ENCODE results near the gene MOBP. TPM values are rescaled to one million over a fixed set of nuclear protein-coding genes. Genes with fewer than 3 reads are reported as not detected.

MOBP gene
- total and polyA plus RNA-seq, 2 of the 4 experiments (the other 2 are of a cell fraction) = not detected

GRCh38 chr3:39423436-39423970 is 44.0 kb upstream of the MOBP start:
- no peak for DNase-seq
- Histone ChIP-seq H3K56ac (ENCODE audit: extremely low read depth, insufficient read depth, low read length) (no peak overlapping the region), H3K27me3 (ENCODE audit: control insufficient read depth, insufficient read depth, low read length) (no peaks in the 10 kb centered on the region), H3K4me2 (ENCODE audit: low read depth, low read length) (no peak overlapping the region), H3K27ac (ENCODE audit: insufficient read depth, low read length) (no peak overlapping the region), H2BK15ac (ENCODE audit: low read depth, low read length) (no peak overlapping the region), H2BK5ac (ENCODE audit: low read depth, low read length, poor library complexity, severe bottlenecking) (no peak overlapping the region), H2AK9ac (replicated peaks; ENCODE audit: low read depth, low read length, poor library complexity) (no peak overlapping the region), H3K4me3 (ENCODE audit: insufficient read depth, low read depth, low read length) (no peak overlapping the region), H3K18ac (ENCODE audit: low read depth, low read length) (no peak overlapping the region), H4K5ac (ENCODE audit: low read depth, low read length) (no peak overlapping the region), H2BK20ac (ENCODE audit: low read depth, low read length) (no peak overlapping the region), H4K8ac (ENCODE audit: low read depth in 2 of 2, low read length in 2 of 2) (no peak overlapping the region), H3K4ac (ENCODE audit: low read depth, low read length) (no peak overlapping the region), H4K20me1 (ENCODE audit: insufficient read depth, low read length) (no peaks in the 10 kb centered on the region), H2BK120ac (ENCODE audit: low read depth, low read length) (no peak overlapping the region), H3K9me1 (ENCODE audit: insufficient read depth, low read length) (no peaks in the 10 kb centered on the region), H3K9ac (ENCODE audit: low read depth, low read length) (no peak overlapping the region), H3K23ac (ENCODE audit: low read depth, low read length) (no peak overlapping the region), H3K36me3 (ENCODE audit: control insufficient read depth, insufficient read depth, low read length) (no peaks in the 10 kb centered on the region), H2AFZ (replicated peaks; ENCODE audit: low read length, poor library complexity) (no peak overlapping the region), H3K79me1 (ENCODE audit: low read depth in 1 of 2, low read length in 2 of 2) (no peaks in the 10 kb centered on the region), H3K4me1 (ENCODE audit: control insufficient read depth, insufficient read depth, low read length) (no peaks in the 10 kb centered on the region), H2AK5ac (ENCODE audit: low read depth, low read length) (no peak overlapping the region), H4K91ac (ENCODE audit: insufficient read depth, low read depth, low read length) (no peak overlapping the region), H3K9me3 (ENCODE audit: control insufficient read depth, insufficient read depth, low read length) (no peaks in the 10 kb centered on the region), H3K14ac (replicated peaks; ENCODE audit: low read depth, low read length) (no peak overlapping the region)
- dilution Hi-C loops (cut with HindIII; ENCODE audit: low sequenced_read_pairs, unreplicated experiment) (no loop called here), intact Hi-C loops (cut with micrococcal nuclease) (no loop called here), in situ Hi-C loops (cut with MboI; ENCODE audit: low sequenced_read_pairs) (no loop called here)
- no peak for ATAC-seq (ENCODE audit: low read depth)
- WGBS, 2 experiments (ENCODE audit: extremely low coverage in 2 of 2, insufficient read length in 1 of 2) = no CpG with 5 or more reads among the region's 1 CpG
- ChIA-PET POLR2A (ENCODE audit: unreplicated experiment) (no interaction called here), CTCF (interaction anchor here (0.5 kb wide), 1 partner anchor 566 kb away, joined by 3 read pairs; no protein-coding TSS in a partner anchor)
- TF ChIP-seq MXI1 (IDR thresholded peaks at IDR 0.05; ENCODE audit: borderline replicate concordance, low read depth, low read length) (no peak), CTCF (conservative IDR thresholded peaks at IDR 0.05; ENCODE audit: low read depth, low read length) (no peak), MAZ (IDR thresholded peaks at IDR 0.05; ENCODE audit: borderline replicate concordance, low read depth, low read length) (no peak), NFE2L2 (IDR thresholded peaks at IDR 0.05; ENCODE audit: low read depth, low read length) (no peak), RAD21 (IDR thresholded peaks at IDR 0.05; ENCODE audit: low read length) (no peak), RCOR1 (IDR thresholded peaks at IDR 0.05; ENCODE audit: insufficient replicate concordance, low read length) (no peak), CHD1 (IDR thresholded peaks at IDR 0.05; ENCODE audit: low read depth, low read length) (no peak), CEBPB (IDR thresholded peaks at IDR 0.05; ENCODE audit: low read depth, low read length) (no peak), POLR2A (IDR thresholded peaks at IDR 0.05; ENCODE audit: low read depth, low read length) (no peak), RFX5 (IDR thresholded peaks at IDR 0.05; ENCODE audit: low read depth, low read length) (no peak), MAFK (IDR thresholded peaks at IDR 0.05; ENCODE audit: low read depth, low read length) (no peak), FOS (IDR thresholded peaks at IDR 0.05; ENCODE audit: low read depth, low read length) (no peak)
- TF ChIP-seq, protein P1, sequence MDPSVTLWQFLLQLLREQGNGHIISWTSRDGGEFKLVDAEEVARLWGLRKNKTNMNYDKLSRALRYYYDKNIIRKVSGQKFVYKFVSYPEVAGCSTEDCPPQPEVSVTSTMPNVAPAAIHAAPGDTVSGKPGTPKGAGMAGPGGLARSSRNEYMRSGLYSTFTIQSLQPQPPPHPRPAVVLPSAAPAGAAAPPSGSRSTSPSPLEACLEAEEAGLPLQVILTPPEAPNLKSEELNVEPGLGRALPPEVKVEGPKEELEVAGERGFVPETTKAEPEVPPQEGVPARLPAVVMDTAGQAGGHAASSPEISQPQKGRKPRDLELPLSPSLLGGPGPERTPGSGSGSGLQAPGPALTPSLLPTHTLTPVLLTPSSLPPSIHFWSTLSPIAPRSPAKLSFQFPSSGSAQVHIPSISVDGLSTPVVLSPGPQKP (IDR thresholded peaks at IDR 0.05; ENCODE audit: borderline replicate concordance, low read depth, low read length) = no peak
- TF ChIP-seq, protein P2, sequence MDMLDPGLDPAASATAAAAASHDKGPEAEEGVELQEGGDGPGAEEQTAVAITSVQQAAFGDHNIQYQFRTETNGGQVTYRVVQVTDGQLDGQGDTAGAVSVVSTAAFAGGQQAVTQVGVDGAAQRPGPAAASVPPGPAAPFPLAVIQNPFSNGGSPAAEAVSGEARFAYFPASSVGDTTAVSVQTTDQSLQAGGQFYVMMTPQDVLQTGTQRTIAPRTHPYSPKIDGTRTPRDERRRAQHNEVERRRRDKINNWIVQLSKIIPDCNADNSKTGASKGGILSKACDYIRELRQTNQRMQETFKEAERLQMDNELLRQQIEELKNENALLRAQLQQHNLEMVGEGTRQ (IDR thresholded peaks at IDR 0.05; ENCODE audit: low read depth, low read length) = no peak
- no TSS peak for BruUV-seq (replicated peaks)
